HUES64 (cell line): ENCODE results near the gene LRRTM4.
"Not testable (repeated sequence)": the region's sequence is repeated elsewhere in the genome, so short reads cannot be mapped to it uniquely, and the experiment has no call there.

Experiments
- H3K27ac ChIP-seq: 2 replicates; pipeline ENCODE4 v1.7.0; 2013; ENCODE audit warnings: low read depth, low read length, inconsistent platforms
- H3K27me3 ChIP-seq: 2 replicates; pipeline ENCODE4 v1.6.1; 2013; ENCODE audit warnings: mild to moderate bottlenecking, low read length; ENCODE audit not compliant: insufficient read depth
- H3K36me3 ChIP-seq: 2 replicates; pipeline ENCODE4 v1.6.1; 2013; ENCODE audit warnings: mild to moderate bottlenecking, low read length; ENCODE audit not compliant: insufficient read depth
- H3K4me1 ChIP-seq: 2 replicates; pipeline ENCODE4 v1.6.1; 2013; ENCODE audit warnings: mild to moderate bottlenecking, low read length, moderate library complexity; ENCODE audit not compliant: insufficient read depth
- H3K4me3 ChIP-seq: 2 replicates; pipeline ENCODE4 v1.5.1; 2013; ENCODE audit warnings: mild to moderate bottlenecking, low read length, moderate library complexity
- H3K9ac ChIP-seq: 2 replicates; pipeline ENCODE4 v1.6.1; 2013; ENCODE audit warnings: mild to moderate bottlenecking, low read depth, low read length
- H3K9me3 ChIP-seq: 2 replicates; pipeline ENCODE4 v1.6.1; 2013; ENCODE audit warnings: low read depth, low read length; ENCODE audit not compliant: insufficient read depth
- WGBS: fragments of 150-250, 120-280 bp; methylation state at CpG from one replicate; pipeline ENCODE4 v1.1.7; 2013; ENCODE audit warnings: missing lambda C conversion rate; 5-methylcytosine and 5-hydroxymethylcytosine counted together

Gene LRRTM4

GRCh38 chr2:76697998-76698713 lies 824.0 kb downstream of the LRRTM4 start:
- H3K4me3 ChIP-seq, H3K27me3 ChIP-seq, H3K27ac ChIP-seq, H3K9ac ChIP-seq, H3K9me3 ChIP-seq, H3K4me1 ChIP-seq, H3K36me3 ChIP-seq: not testable (repeated sequence)
- 96% methylated on average over 33 of the region's 33 CpGs for WGBS
